Upper lobe of left lung (tissue), 4 donors: ENCODE results near the gene PTPRM.

Experiments
- EP300 ChIP-seq, 4 donors: sonication (generic); formaldehyde crosslinking; IDR thresholded peaks; one replicate each; pipeline ENCODE4 v1.5.1; 2017; ENCODE audit warnings: antibody characterized with exemption in 4 of 4, control low read depth in 2 of 4
- POLR2A ChIP-seq, 4 donors: fragments of 450-650 bp; IDR thresholded peaks; one replicate each; pipeline ENCODE4 v1.5.1; 2016 to 2017; ENCODE audit warnings: antibody characterized with exemption in 4 of 4, mild to moderate bottlenecking in 2 of 4
- POLR2AphosphoS5 ChIP-seq, 2 donors: sonication (generic); formaldehyde crosslinking; IDR thresholded peaks; one replicate each; pipeline ENCODE4 v1.5.1; 2017; ENCODE audit warnings: antibody characterized with exemption in 2 of 2
- TF ChIP-seq, protein P1 (sequence below), 6 experiments: fragments of 450-650 bp in 4 of 6; fragments of 200-600 bp in 2 of 6; sonication (generic) in 2 of 6; IDR thresholded peaks; one replicate each; pipeline ENCODE4 v1.5.1; 2016 to 2019; ENCODE audit warnings: antibody characterized with exemption in 6 of 6

DNA sequence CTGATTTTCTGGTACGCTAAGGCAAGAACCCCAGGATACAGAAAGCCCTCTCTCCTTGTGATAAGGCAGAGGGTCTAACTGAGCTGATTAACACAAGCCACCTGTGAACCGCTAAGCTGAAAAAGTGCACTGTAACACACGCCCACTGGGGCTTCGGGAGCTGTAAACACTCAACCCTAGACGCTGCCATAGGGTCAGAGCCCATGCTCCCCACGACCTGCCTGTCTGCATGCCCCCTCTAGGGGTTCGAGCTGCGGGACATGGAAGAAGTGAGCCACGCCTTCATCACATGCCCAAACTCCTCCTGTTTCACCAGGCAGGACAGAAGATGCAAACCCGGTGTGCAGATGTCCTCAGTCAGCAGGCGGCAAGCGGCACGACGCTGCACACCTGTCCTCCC, 868.3 kb downstream of the PTPRM start:
- TF ChIP-seq, protein P1, sequence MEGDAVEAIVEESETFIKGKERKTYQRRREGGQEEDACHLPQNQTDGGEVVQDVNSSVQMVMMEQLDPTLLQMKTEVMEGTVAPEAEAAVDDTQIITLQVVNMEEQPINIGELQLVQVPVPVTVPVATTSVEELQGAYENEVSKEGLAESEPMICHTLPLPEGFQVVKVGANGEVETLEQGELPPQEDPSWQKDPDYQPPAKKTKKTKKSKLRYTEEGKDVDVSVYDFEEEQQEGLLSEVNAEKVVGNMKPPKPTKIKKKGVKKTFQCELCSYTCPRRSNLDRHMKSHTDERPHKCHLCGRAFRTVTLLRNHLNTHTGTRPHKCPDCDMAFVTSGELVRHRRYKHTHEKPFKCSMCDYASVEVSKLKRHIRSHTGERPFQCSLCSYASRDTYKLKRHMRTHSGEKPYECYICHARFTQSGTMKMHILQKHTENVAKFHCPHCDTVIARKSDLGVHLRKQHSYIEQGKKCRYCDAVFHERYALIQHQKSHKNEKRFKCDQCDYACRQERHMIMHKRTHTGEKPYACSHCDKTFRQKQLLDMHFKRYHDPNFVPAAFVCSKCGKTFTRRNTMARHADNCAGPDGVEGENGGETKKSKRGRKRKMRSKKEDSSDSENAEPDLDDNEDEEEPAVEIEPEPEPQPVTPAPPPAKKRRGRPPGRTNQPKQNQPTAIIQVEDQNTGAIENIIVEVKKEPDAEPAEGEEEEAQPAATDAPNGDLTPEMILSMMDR (IDR thresholded peaks at IDR 0.05) = no peak
- TF ChIP-seq POLR2AphosphoS5 (IDR thresholded peaks at IDR 0.05) = no peak
- no peak for TF ChIP-seq POLR2A (IDR thresholded peaks at IDR 0.05)
- no peak for TF ChIP-seq EP300 (IDR thresholded peaks at IDR 0.05)
